Gastrocnemius medialis (tissue), 4 donors: ENCODE data around the gene ATP9B. TPM values are rescaled to one million over a fixed set of nuclear protein-coding genes. Genes with fewer than 3 reads are reported as not detected.

Experiments used
- ATAC-seq, 2 donors: fragments of 150-250 bp; one replicate each; pipeline ENCODE4 v1.9.1; 2016
- DNase-seq, 2 donors: peaks; one replicate each; pipeline ENCODE4 v3.0.0-alpha.2; 2019
- H3K27ac ChIP-seq, 4 donors: fragments of 200-600 bp; sonication (generic); 1 replicate in 1 of 4; 2 replicates in 3 of 4; pipeline ENCODE4 v1.5.1; 2016 to 2018; ENCODE audit warnings: mild to moderate bottlenecking in 2 of 4, moderate library complexity in 1 of 4
- H3K27me3 ChIP-seq, 3 donors: fragments of 200-600 bp; sonication (generic) in 2 of 3; 1 replicate in 1 of 3; 2 replicates in 2 of 3; pipeline versions ENCODE4 v1.5.1 to v1.6.0; 2016 to 2019; ENCODE audit warnings: mild to moderate bottlenecking in 1 of 3, moderate library complexity in 1 of 3
- H3K36me3 ChIP-seq, 2 donors: fragments of 200-600 bp; sonication (generic) in 1 of 2; one replicate each; pipeline ENCODE4 v1.5.1; 2017 to 2018
- H3K4me1 ChIP-seq, 2 donors: fragments of 200-600 bp; sonication (generic) in 1 of 2; one replicate each; pipeline ENCODE4 v1.5.1; 2016 to 2017; ENCODE audit warnings: mild to moderate bottlenecking in 2 of 2
- H3K4me3 ChIP-seq, 4 donors: fragments of 200-600 bp; sonication (generic) in 3 of 4; 1 replicate in 1 of 4; 2 replicates in 3 of 4; pipeline ENCODE4 v1.5.1; 2016 to 2019; ENCODE audit warnings: mild to moderate bottlenecking in 2 of 4
- H3K9me3 ChIP-seq, 3 donors: fragments of 200-600 bp; sonication (generic) in 2 of 3; 1 replicate in 1 of 3; 2 replicates in 2 of 3; pipeline ENCODE4 v1.5.1; 2016 to 2019
- POLR2A ChIP-seq, 2 donors: fragments of 450-650 bp; IDR thresholded peaks; one replicate each; pipeline ENCODE4 v1.6.1; 2017; ENCODE audit warnings: antibody characterized with exemption in 2 of 2, mild to moderate bottlenecking in 2 of 2, moderate library complexity in 2 of 2
- in situ Hi-C, 4 donors: fragments of 200-750 bp; cut with MboI; loops; one replicate each; pipeline versions ENCODE4 v1.15.0 to v1.8.0; 2017; ENCODE audit warnings: low sequenced_read_pairs in 4 of 4
- intact Hi-C: fragments of 100-400 bp; cut with DNase I; formaldehyde crosslinking; loops from one replicate; pipeline ENCODE4 v1.15.1; 2023; ENCODE audit warnings: low total_unique reads
- total RNA-seq, 4 donors: library from RNA; depleted of rRNA; stranded (reverse); fragments of >200 nt; gene quantifications; one replicate each; pipeline versions ENCODE4 v1.1.0 to v1.2.3, GENCODE V29; 2016
- TF ChIP-seq, protein P1 (sequence below), 5 experiments: fragments of 450-650 bp in 3 of 5; fragments of 200-600 bp in 2 of 5; sonication (generic) in 2 of 5; IDR thresholded peaks in 4 of 5; conservative IDR thresholded peaks in 1 of 5; 1 replicate in 4 of 5; 2 replicates in 1 of 5; pipeline ENCODE4 v1.5.1; 2016 to 2019; ENCODE audit warnings: antibody characterized with exemption in 5 of 5, mild to moderate bottlenecking in 3 of 5, moderate library complexity in 3 of 5

ATP9B gene
- total RNA-seq, 4 donors from 2014 or later, result 9.9 to 33.6 (median 18.6) TPM

DNA sequence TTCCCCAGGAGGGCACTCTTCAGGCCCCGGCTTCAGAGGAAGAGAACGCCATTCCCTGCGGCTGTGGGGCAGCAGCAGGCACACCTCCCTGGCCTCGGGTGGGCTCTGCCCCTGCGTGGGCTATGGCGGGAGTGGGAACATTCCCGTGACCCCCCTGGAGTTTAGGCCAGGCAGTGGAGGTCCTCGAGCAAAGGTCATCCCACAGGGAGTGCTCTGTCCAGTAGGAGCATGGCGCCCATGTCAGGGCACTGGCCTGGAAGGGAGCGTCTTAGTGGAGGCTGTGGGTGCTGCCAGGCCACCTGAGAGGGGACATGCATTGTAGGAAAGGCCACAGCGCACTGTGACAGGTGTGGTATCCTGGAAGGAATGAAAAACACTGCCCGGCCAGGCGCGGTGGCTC, 317.4 kb downstream of the ATP9B start:
- intact Hi-C loops, result no loop called here
- DNase-seq, result peak in 1 of 2 donors; percentile 1
- Histone ChIP-seq H3K27ac (no peak overlapping the region), H3K4me1 (no peaks in the 10 kb centered on the region), H3K27me3 (no peaks in the 10 kb centered on the region), H3K4me3 (no peak overlapping the region), H3K36me3 (no peaks in the 10 kb centered on the region), H3K9me3 (no peaks in the 10 kb centered on the region)
- in situ Hi-C loops, result no loop called here
- no peak for ATAC-seq
- TF ChIP-seq, protein P1, sequence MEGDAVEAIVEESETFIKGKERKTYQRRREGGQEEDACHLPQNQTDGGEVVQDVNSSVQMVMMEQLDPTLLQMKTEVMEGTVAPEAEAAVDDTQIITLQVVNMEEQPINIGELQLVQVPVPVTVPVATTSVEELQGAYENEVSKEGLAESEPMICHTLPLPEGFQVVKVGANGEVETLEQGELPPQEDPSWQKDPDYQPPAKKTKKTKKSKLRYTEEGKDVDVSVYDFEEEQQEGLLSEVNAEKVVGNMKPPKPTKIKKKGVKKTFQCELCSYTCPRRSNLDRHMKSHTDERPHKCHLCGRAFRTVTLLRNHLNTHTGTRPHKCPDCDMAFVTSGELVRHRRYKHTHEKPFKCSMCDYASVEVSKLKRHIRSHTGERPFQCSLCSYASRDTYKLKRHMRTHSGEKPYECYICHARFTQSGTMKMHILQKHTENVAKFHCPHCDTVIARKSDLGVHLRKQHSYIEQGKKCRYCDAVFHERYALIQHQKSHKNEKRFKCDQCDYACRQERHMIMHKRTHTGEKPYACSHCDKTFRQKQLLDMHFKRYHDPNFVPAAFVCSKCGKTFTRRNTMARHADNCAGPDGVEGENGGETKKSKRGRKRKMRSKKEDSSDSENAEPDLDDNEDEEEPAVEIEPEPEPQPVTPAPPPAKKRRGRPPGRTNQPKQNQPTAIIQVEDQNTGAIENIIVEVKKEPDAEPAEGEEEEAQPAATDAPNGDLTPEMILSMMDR (IDR thresholded peaks at IDR 0.05 in 4 of 5, conservative IDR thresholded peaks at IDR 0.05 in 1 of 5), result no peak
- no peak for TF ChIP-seq POLR2A (IDR thresholded peaks at IDR 0.05)

DNA sequence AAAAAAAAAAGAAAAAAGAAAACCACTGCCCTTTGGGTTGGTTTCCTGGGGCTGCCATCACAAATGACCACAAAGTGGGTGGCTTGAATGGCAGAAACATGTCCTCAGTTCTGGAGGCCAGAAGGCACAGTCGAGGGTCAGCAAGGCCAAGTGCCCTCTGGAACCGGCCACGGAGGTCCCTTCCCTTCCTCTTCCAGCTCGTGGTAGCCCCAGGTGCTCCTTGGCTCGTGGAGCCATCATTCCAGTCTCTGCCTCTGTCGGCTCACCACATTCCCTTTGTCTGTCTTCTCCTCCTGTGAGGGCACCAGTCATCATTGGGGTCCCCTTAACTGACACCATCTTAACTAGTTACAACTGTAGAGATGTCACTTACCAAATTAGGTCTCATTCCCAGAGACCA, 318.0 kb downstream of the ATP9B start:
- intact Hi-C loops, result no loop called here
- in situ Hi-C loops, result no loop called here
- Histone ChIP-seq H3K36me3 (no peaks in the 10 kb centered on the region), H3K27ac (no peak overlapping the region), H3K4me1 (no peaks in the 10 kb centered on the region), H3K9me3 (no peaks in the 10 kb centered on the region), H3K4me3 (no peak overlapping the region), H3K27me3 (no peaks in the 10 kb centered on the region)
- no peak for DNase-seq
- ATAC-seq, result no peak
- no peak for TF ChIP-seq POLR2A (IDR thresholded peaks at IDR 0.05)
- TF ChIP-seq, protein P1 (IDR thresholded peaks at IDR 0.05 in 4 of 5, conservative IDR thresholded peaks at IDR 0.05 in 1 of 5), result no peak

DNA sequence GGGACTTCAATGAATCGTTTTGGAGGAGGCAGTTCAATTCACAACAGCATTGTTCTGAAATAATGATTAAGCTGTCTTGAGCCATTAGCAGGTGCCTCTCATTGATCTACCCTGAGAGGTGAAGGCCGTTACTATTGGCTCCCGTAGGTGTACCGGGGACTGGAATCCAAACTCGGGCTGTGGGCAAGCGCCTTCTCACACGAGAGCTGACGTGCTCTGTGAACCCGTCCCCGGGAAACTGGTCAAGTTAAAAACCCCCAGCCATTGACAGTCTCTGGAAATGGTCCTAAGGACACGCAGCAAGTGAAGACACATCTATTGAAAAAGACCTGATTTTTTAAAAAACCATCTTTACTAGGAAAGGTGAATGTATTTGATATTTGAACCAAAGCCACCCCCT, 318.4 kb downstream of the ATP9B start:
- no peak for TF ChIP-seq POLR2A (IDR thresholded peaks at IDR 0.05)
- TF ChIP-seq, protein P1 (IDR thresholded peaks at IDR 0.05 in 4 of 5, conservative IDR thresholded peaks at IDR 0.05 in 1 of 5), result no peak
- Histone ChIP-seq H3K27ac (no peak overlapping the region), H3K4me3 (no peak overlapping the region), H3K36me3 (no peaks in the 10 kb centered on the region), H3K9me3 (no peaks in the 10 kb centered on the region), H3K27me3 (no peaks in the 10 kb centered on the region), H3K4me1 (no peaks in the 10 kb centered on the region)
- ATAC-seq (no peak), DNase-seq (peak in 1 of 2 donors; percentile 1)
- intact Hi-C loops, result no loop called here
- in situ Hi-C loops, result no loop called here

DNA sequence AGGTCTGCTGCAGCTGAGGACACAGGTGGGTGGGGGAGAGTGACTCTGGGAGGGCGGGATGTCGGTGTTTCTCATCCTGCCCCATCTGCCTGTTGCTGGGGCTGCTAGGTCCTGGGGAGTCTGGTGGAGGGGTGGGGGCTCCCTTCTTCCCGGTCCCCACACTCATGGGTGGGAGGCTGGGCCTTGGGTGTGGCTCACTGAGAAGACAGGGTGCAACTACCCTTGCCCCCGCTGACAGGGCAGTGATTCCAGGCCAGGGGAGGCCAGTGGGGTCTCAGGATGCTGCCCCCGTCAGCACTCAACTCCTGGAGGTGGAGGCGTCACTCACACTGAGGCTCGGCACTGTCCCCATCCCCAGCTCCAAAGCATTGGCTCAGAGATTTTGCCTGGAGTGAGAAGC, 318.8 kb downstream of the ATP9B start:
- peaks cover 4% of the 10 kb centered on the region in 2 donors for H3K4me1 ChIP-seq
- DNase-seq, result peak in 1 of 2 donors; percentile 0
- H3K27me3 ChIP-seq, result no peaks in the 10 kb centered on the region
- no peaks in the 10 kb centered on the region for H3K36me3 ChIP-seq
- in situ Hi-C loops (no loop called here), intact Hi-C loops (no loop called here)
- no peaks in the 10 kb centered on the region for H3K9me3 ChIP-seq
- no peak overlapping the region for H3K4me3 ChIP-seq
- H3K27ac ChIP-seq, result no peak overlapping the region
- TF ChIP-seq, protein P1 (IDR thresholded peaks at IDR 0.05 in 4 of 5, conservative IDR thresholded peaks at IDR 0.05 in 1 of 5), result no peak
- no peak for TF ChIP-seq POLR2A (IDR thresholded peaks at IDR 0.05)
- no peak for ATAC-seq

DNA sequence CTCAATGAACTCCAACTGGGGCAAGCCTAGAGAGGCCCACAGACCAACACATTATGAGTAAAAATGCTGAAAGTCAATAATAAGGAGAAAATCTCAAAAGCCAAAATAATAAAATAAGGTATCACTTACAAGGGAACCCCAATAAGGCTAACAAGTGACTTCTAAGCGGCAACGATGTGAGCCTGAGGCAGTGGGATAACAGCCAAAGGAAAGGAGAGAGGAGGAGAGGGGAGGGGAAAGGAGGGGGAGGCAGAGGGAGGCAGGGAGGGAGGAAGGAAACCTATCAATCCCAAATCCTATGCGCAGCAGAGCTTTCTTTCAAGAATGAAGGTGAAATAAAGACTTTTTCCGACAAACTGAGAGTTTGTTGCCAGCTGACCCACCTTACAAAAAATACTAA, 320.5 kb downstream of the ATP9B start:
- in situ Hi-C loops, result no loop called here
- no peaks in the 10 kb centered on the region for H3K36me3 ChIP-seq
- no peak overlapping the region for H3K27ac ChIP-seq
- TF ChIP-seq POLR2A (IDR thresholded peaks at IDR 0.05), result no peak
- TF ChIP-seq, protein P1 (IDR thresholded peaks at IDR 0.05 in 4 of 5, conservative IDR thresholded peaks at IDR 0.05 in 1 of 5), result no peak
- peaks cover 9 to 10% of the 10 kb centered on the region in 2 donors for H3K4me1 ChIP-seq
- intact Hi-C loops, result no loop called here
- no peak overlapping the region for H3K4me3 ChIP-seq
- no peaks in the 10 kb centered on the region for H3K27me3 ChIP-seq
- no peaks in the 10 kb centered on the region for H3K9me3 ChIP-seq
- DNase-seq (no peak), ATAC-seq (no peak)
